Colon (tissue), 2 donors: ENCODE measurements around the gene CAST.

Source experiments
- FAIRE-seq: peaks from 2 replicates; lab custom pipeline; 2012; peaks lifted over from hg19 to GRCh38; lab: Jason Lieb, UNC
- donor health status: control.
- donor health status: control.

The CAST gene

DNA sequence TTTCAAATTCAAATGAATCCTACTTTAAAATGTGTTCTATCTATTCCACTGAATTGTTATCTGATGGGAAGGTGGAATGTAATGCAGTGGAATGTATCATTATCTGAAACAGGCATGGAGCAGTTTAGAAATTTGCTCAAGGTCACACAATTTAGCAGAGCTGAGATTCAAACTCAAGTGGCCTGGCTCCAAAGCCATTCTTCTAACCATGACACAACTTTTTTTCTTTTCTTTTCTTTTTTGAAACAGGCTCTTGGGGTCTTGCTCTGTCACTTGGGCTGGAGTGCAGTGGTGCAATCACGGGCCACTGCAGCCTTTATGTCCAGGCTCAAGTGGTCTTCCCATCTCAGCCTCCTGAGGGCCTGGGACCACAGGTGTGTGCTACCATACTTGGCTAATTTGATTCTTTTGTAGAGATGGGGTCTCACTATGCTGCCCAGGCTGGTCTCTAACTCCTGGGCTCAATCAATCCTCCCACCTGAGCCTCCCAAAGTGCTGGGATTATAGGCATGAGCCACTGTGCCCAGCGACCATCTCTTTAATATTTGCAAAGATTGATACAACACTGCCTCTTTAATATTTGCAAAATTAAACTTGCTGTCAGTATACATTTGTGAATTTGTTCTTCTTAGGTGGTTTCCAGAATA lies 50.0 kb downstream of the CAST start:
- FAIRE-seq: no peak

- FAIRE-seq: no peak
Measured at GRCh38 chr5:96714450-96714849, 52.3 kb downstream of the CAST start.

DNA sequence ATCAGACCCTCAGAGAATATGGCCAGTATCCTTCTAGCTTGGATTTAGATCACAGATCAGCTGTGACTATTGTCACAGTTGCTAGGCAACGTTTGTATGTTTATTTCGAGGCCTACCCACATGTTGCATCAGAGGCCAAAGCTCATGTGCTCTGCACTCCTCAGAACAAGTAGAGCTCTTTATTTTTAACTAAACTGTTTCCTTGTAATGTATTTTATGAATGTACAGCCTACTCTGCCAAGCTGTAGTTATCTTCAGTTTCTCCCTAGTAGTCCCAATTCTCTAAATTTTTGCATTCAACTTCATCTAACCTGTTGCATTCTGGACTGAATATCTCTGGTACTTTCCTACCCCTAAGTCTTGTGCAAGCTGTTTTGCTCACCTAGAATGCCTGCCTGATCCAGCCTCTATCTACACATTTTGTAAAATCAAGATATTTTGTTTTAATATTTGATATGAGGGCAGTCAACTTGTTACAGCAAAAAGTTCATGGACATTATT lies 52.8 kb downstream of the CAST start:
- peak; percentile 45 for FAIRE-seq

DNA sequence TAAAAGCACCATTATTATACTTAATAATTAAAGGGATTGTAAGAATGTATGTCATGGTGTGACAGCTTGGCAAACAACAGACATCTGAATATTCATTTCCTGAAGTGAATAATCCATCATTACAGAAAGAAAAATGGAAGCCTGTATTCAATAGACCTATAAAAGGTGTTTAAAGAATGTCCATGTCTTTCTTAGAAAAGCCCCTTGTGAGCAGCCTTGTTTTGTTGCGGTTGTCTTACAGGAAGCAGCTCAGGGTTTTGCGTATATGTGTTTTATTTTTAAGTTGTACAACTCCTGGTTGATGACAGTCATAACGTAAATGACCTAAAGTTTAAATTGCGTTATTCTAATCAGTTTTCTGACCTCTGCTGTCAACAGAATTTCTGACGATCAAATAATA lies 53.8 kb downstream of the CAST start:
- peak; percentile 18 for FAIRE-seq

- no peak for FAIRE-seq
Measured at GRCh38 chr5:96716716-96717115, 54.5 kb downstream of the CAST start.

DNA sequence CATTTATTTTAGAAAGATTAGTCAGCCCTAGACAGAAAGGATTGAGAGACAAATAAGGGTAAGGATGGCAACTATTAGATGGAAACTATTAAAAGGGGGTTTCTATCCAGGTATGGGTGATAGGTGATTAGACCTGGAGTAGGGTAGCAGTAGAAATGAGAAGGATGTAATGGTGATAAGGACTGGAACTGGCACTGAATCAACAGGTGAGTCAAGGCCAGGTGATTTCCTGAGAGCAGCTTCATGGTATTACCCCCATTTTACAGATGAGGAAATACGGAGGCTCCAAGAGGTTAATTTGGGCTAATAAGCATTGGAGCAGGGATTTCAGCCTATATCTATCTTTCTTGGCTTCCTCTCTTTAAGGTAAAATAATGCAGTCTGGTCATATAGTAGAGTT lies 55.7 kb downstream of the CAST start:
- FAIRE-seq: no peak

GRCh38 chr5:96718635-96719077 lies 56.5 kb downstream of the CAST start:
- FAIRE-seq: no peak

- no peak for FAIRE-seq
Measured at GRCh38 chr5:96720408-96720807, 58.2 kb downstream of the CAST start.

DNA sequence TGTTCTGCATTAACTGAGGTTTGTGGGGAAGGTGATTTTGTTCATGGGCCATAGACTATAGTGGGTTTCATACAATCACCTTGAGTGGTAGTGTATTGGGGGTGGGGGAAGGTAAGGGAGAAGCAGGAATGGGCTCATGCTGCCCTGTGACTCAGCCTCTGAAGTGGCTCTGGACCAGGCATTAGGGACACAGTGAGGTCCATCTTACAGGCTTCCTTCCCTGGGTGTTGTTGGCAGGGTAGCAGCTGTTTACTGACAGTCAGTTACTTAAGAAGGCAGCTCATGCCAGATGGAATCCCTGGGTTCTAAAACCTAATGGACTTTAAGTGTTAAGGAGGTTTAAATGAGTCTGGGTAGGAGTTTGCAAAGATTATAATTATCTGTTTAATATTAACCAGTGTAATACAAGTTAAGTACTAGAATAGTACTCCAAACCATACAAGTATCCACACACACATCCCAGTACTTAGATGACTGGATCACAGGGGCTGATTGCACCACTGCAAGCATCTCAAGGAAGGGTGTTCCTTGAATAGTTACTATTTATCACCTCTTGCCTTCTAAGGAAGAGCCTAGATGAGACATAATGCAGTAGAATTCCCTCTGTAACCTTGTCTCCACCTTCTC lies 59.3 kb downstream of the CAST start:
- FAIRE-seq: no peak

- FAIRE-seq: no peak
Measured at GRCh38 chr5:96725257-96725656, 63.1 kb downstream of the CAST start.

- no peak for FAIRE-seq
Measured at GRCh38 chr5:96726802-96727201, 64.6 kb downstream of the CAST start.

GRCh38 chr5:96729156-96729555 lies 67.0 kb downstream of the CAST start:
- FAIRE-seq: no peak

DNA sequence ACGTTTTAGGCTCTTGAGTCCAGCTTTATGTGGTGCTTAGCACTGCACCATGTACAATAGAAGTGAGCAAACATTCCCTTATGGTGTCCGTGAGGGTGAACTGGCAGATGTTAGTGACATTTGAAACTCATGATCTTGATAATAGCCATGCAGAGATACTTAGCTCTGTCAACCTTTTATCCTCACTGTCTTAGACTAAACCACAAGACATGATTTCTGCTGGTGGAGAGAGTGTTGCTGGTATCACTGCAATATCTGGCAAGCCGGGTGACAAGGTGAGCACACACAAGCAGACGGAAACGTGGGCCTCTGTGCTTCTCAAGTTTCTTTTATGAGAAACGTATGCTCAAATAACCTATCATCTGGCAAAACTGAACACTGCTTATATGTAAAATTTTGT lies 68.4 kb downstream of the CAST start:
- FAIRE-seq: no peak

GRCh38 chr5:96733771-96734500 lies 71.8 kb downstream of the CAST start:
- no peak for FAIRE-seq

DNA sequence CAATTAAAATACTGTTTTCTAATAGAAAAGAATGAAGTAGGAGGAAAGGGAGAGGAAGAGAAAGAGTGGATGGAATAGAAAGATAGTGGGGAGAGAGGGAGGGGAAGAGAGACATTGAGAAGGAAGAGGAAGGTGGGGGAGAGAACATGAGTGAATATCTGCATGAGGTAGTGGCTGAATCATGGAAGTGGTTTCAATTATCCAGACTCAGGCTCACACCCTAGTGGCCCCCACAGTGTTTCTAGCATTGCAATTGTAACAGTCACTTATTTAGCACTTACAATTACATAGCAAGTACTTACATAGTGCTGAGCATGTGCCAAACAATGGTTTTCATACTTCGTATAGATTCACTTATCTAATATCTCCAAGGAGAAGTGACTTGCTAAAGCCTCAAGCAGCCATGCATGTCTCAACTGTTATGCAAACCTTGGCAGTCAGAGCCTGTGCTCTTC lies 72.7 kb downstream of the CAST start:
- no peak for FAIRE-seq

GRCh38 chr5:96736937-96737336 lies 74.8 kb downstream of the CAST start:
- no peak for FAIRE-seq

GRCh38 chr5:96741106-96741505 lies 78.9 kb downstream of the CAST start:
- FAIRE-seq: no peak

DNA sequence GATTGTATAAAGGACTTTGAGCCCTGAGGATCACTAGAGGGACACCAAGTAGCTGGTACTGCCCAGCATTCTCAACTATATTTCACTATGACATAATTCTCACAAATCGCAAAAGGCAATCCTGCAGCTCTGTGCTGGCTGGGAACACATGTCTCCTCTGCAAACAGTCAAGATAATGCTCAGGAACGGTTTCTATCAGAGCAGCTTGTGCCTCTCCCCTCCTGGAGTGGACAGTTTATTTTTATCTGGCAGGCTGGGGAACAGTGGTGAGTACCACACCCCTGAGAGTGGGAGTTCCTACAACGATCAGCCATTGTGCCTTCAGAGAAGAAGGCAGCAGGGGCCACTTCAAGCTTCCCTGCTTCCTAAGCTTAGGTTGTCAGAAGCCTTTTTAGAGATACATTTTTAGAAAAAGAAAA lies 79.7 kb downstream of the CAST start:
- no peak for FAIRE-seq

DNA sequence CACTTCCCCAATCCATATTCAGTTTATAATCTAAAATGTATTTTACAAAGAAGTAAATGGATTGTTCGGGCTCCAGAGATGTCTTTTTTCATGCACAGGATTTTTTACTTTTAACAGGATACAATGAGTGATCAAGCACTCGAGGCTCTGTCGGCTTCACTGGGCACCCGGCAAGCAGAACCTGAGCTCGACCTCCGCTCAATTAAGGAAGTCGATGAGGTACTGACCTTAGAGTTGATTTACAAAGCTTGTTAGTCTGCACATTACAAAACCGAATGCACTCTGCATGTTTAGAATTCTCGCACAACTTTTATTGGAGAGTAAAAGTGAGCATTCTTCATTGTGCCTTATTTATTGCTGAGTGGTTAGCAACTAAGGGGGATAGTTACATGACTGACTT lies 80.4 kb downstream of the CAST start:
- FAIRE-seq: no peak

DNA sequence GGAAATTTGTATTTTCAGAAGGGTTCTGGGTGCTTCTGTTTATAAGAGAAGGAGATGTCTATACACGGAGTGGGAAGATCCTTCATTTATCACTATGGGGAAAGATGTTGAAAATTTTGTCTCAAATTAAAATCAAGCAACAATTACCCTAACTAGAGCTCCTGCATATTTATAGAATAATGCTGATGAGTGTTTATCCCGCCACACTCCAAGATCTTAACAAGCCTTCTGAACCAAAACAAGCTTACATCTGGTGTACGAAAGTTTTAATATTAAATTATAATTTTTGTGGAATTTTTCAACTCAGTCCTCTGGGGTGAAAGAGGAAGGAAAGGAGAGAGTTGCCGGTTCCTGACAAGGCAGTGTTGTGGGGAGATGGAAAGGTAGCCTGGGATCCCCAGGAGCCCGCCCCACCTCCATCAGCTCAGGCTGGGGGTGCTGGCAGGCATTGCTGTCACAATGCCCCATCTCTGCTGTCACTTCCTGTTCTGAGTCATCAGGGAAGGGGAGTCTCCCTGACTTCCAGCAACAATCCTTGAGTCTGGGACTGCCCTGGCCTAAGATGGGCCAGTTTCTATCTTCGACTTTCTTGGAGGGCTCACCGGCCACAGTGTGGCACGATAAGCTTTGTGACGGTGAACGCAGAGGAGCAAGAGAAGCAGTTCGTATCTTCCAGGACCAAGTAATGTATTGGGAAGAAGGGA lies 81.0 kb downstream of the CAST start:
- FAIRE-seq: no peak

- no peak for FAIRE-seq
Measured at GRCh38 chr5:96743805-96744204, 81.6 kb downstream of the CAST start.

DNA sequence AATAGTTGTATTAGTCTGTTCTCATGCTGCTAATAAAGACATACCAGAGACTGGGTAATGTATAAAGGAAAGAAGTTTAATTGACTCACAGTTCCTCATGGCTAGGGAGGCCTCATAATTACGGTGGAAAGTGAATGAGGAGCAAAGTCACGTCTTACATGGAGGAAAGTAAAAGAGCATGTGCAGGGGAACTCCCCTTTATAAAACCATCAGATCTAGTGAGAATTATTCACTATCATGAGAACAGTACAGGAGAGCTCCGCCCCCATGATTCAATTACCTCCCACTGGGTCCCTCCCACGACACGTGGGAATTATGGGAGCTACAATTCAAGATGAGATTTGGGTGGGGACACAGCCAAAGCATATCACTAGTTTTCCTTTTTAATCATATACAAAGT lies 82.0 kb downstream of the CAST start:
- FAIRE-seq: peak; percentile 21

DNA sequence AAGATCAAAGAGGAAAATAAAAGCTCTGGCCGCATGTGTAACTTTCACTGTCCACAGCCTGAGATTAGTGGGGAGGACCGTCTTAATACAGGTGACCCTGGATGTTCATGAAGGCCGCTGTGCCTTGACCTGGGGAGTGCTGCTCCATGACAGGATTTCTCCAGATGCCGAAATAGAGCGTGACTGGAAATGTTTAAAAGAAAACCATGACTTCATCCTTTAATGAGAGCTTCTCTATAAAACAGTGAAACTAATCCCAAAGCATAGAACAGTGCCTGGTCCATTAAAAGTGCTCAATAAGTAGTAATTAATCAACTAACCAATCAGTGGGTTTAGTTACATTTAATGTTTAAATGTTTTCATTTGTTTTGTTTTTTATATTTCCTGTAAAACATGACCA lies 82.8 kb downstream of the CAST start:
- FAIRE-seq: no peak
